GM12878 (cell line): ENCODE data around the gene SCRG1. TPM values are rescaled to one million over a fixed set of nuclear protein-coding genes. Genes with fewer than 3 reads are reported as not detected.

ENCODE experiments used
- ATAC-seq: fragments of 200-7000 bp; cut with Tn5 transposase; 3 replicates; pipeline ENCODE4 v1.9.1; 2020; ENCODE audit warnings: mild to moderate bottlenecking, moderate library complexity
- BruUV-seq: library from RNA; stranded (reverse); fragments of 400-500 nt; replicated peaks from 2 replicates; lab custom pipeline; 2021; lab: Mats Ljungman, UMichigan
- CTCF ChIA-PET: fragments of 300-600 bp; sonication (Branson Sonifier 250); formaldehyde crosslinking; extraction: SDS; loops from one replicate; lab custom pipeline; 2021; ENCODE audit warnings: inconsistent platforms; lab: Yijun Ruan, JAX
- POLR2A ChIA-PET: fragments of 350-600 bp; formaldehyde crosslinking; extraction: SDS; loops from one replicate; lab custom pipeline; 2021; ENCODE audit warnings: inconsistent platforms; lab: Charles Lee
- RAD21 ChIA-PET: fragments of 300-600 bp; sonication (Branson Sonifier 250); formaldehyde crosslinking; loops from one replicate; lab custom pipeline; 2023; ENCODE audit warnings: antibody characterized with exemption; ENCODE audit not compliant: unreplicated experiment; lab: Charles Lee
- SMC1A ChIA-PET: fragments of 300-600 bp; sonication (Branson Sonifier 250); formaldehyde crosslinking; loops from one replicate; lab custom pipeline; 2023; ENCODE audit not compliant: unreplicated experiment, uncharacterized antibody; lab: Charles Lee
- DNase-seq: peaks from one replicate; pipeline ENCODE4 v3.0.0-alpha.2; 2011; ENCODE audit warnings: low read depth, low spot score
- FAIRE-seq: peaks from 3 replicates; lab custom pipeline; 2011; peaks lifted over from hg19 to GRCh38; lab: Jason Lieb, UNC
- H2AFZ ChIP-seq: 2 replicates; pipeline ENCODE4 v1.6.0; 2011; ENCODE audit warnings: low read depth, low read length, control low read depth; ENCODE audit not compliant: control insufficient read depth
- H3K27ac ChIP-seq: 2 replicates; pipeline ENCODE4 v1.5.1; 2011; ENCODE audit warnings: control low read depth; ENCODE audit not compliant: control insufficient read depth, insufficient read depth
- H3K27me3 ChIP-seq, 2 experiments: replicated peaks in 1 of 2; 2 replicates each; pipeline versions ENCODE4 v1.6.0 to v1.6.1; 2011; ENCODE audit warnings: low read length in 1 of 2; ENCODE audit not compliant: control insufficient read depth in 2 of 2, insufficient read depth in 2 of 2
- H3K36me3 ChIP-seq, 2 experiments: 2 replicates each; pipeline ENCODE4 v1.5.1; 2011; ENCODE audit warnings: low read length in 1 of 2; ENCODE audit not compliant: control insufficient read depth in 2 of 2, insufficient read depth in 2 of 2
- H3K4me1 ChIP-seq: 2 replicates; pipeline ENCODE4 v1.6.1; 2011; ENCODE audit warnings: mild to moderate bottlenecking, low read length, moderate library complexity, mixed read lengths; ENCODE audit not compliant: control insufficient read depth, insufficient read depth
- H3K4me2 ChIP-seq: 2 replicates; pipeline ENCODE4 v1.6.0; 2011; ENCODE audit warnings: control low read depth; ENCODE audit not compliant: control insufficient read depth, insufficient read depth
- H3K4me3 ChIP-seq: fragments of 200-600 bp; sonication (generic); 2 replicates; pipeline ENCODE4 v1.5.1; 2016
- H3K79me2 ChIP-seq: 2 replicates; pipeline ENCODE4 v1.6.0; 2011; ENCODE audit warnings: low read length; ENCODE audit not compliant: control insufficient read depth, insufficient read depth
- H3K9ac ChIP-seq: 2 replicates; pipeline ENCODE4 v1.8.0; 2011; ENCODE audit warnings: low read length, control low read depth, mixed read lengths; ENCODE audit not compliant: control insufficient read depth, insufficient read depth
- H3K9me3 ChIP-seq: replicated peaks from 3 replicates; pipeline ENCODE4 v1.5.1; 2011; ENCODE audit warnings: mild to moderate bottlenecking, low read length; ENCODE audit not compliant: control insufficient read depth, insufficient read depth
- H4K20me1 ChIP-seq: 2 replicates; pipeline ENCODE4 v1.6.0; 2011; ENCODE audit not compliant: control insufficient read depth, insufficient read depth
- EZH2 ChIP-seq: IDR thresholded peaks from 2 replicates; pipeline ENCODE4 v1.6.1; 2012; ENCODE audit warnings: low read depth, mild to moderate bottlenecking, control low read depth, inconsistent platforms, low read length, borderline replicate concordance; ENCODE audit not compliant: control insufficient read depth
- HCFC1 ChIP-seq: fragments of 150-350 bp; IDR thresholded peaks from 2 replicates; pipeline ENCODE4 v1.6.1; 2014; ENCODE audit warnings: low read length
- IRF4 ChIP-seq: IDR thresholded peaks from 2 replicates; pipeline ENCODE4 v1.6.1; 2011; ENCODE audit warnings: low read depth, low read length
- MYC ChIP-seq: IDR thresholded peaks from 2 replicates; pipeline ENCODE4 v1.6.1; 2011; ENCODE audit warnings: mild to moderate bottlenecking, low read length, moderate library complexity, inconsistent platforms; ENCODE audit not compliant: insufficient read depth, insufficient replicate concordance, insufficient read length, severe bottlenecking
- SIN3A ChIP-seq: IDR thresholded peaks from 2 replicates; pipeline ENCODE4 v1.6.1; 2012; ENCODE audit warnings: low read depth, low read length, improper control_type of control experiment
- TARDBP ChIP-seq: IDR thresholded peaks from 2 replicates; pipeline ENCODE4 v1.6.1; 2016; ENCODE audit warnings: borderline replicate concordance
- WGBS: methylation state at CpG from one replicate; pipeline ENCODE4 v1.1.6; 2016; ENCODE audit warnings: low lambda C conversion rate; ENCODE audit not compliant: insufficient replicate concordance, insufficient coverage; ENCODE audit errors: missing lambda C conversion rate; 5-methylcytosine and 5-hydroxymethylcytosine counted together
- in situ Hi-C: fragments of 300-500 bp; cut with MboI; formaldehyde crosslinking; loops from 9 replicates; pipeline ENCODE4 v1.14.3; 2018; ENCODE audit warnings: mixed read lengths
- intact Hi-C: fragments of 100-400 bp; cut with micrococcal nuclease; formaldehyde crosslinking; loops from one replicate; pipeline ENCODE4 v1.14.2; 2022; ENCODE audit not compliant: unreplicated experiment
- polyA plus RNA-seq, 11 experiments: library from polyadenylated mRNA; depleted of rRNA in 4 of 11; unstranded in 6 of 11; stranded (reverse) in 5 of 11; fragments of >200 nt; fragmentation: Nextera tagmentation in 4 of 11; fragmentation: Illumina TruSeq in 1 of 11; extraction: Ambion mirVana in 4 of 11; extraction: Trizol in 1 of 11; gene quantifications; 1 replicate in 1 of 11; 2 replicates in 10 of 11; pipeline versions ENCODE4 v1.2.1 to v1.2.3, GENCODE V29; 2011 to 2016; ENCODE audit warnings: inconsistent platforms in 2 of 11, missing spikeins in 2 of 11, low read depth in 1 of 11
- total RNA-seq, 4 experiments: library from RNA; depleted of rRNA in 3 of 4; stranded (reverse); fragments of >200 nt in 3 of 4; fragmentation: Illumina TruSeq in 1 of 4; extraction: Trizol in 1 of 4; gene quantifications; 2 replicates each; pipeline versions ENCODE4 v1.2.1 to v1.2.3, GENCODE V29; 2013 to 2021
- TF ChIP-seq, protein P1 (sequence below): fragments of 450-650 bp; IDR thresholded peaks from 2 replicates; pipeline ENCODE4 v1.6.1; 2016; ENCODE audit warnings: mild to moderate bottlenecking, moderate library complexity, borderline replicate concordance

Gene SCRG1
- total and polyA plus RNA-seq, 10 of the 15 experiments (the other 5 are each of a cell fraction or from before 2014, with no cell fraction given): 0.02 to 0.58 (median 0.54) TPM; not detected in 7

DNA sequence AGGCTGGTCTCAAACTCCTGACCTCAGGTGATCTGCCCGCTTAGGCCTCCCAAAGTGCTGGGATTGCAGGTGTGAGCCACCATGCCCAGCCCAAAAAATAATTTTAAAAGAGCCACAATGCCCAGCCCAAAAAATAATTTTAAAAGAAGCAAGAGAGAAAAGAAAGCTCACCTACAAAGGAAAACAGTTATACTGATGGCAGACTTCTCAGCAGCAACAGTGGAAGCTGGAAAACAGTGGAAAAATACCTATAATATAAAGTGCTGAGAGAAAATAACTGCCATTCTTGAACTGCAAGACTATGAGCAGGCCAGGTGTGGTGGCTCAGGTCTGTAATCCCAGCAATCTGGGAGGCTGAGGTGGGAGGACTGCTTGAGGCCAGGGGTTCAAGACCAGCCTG lies 51.4 kb downstream of the SCRG1 start:
- H3K4me3 ChIP-seq: no peak overlapping the region
- DNase-seq: no peak
- intact Hi-C loops: no loop called here
- H3K79me2 ChIP-seq: no peaks in the 10 kb centered on the region
- ATAC-seq: no peak
- no peak for FAIRE-seq
- RAD21 ChIA-PET: interaction anchor here (1.1 to 1.4 kb wide), 3 partner anchors 11 to 73 kb away, joined by 3 to 4 read pairs (median 4); no protein-coding TSS in a partner anchor
- H3K4me2 ChIP-seq: no peak overlapping the region
- WGBS: 100% methylated on average over 1 of the region's 1 CpG
- H3K9me3 ChIP-seq: no peaks in the 10 kb centered on the region
- no peak overlapping the region for H3K9ac ChIP-seq
- CTCF ChIA-PET: interaction anchor here (1.7 to 2.8 kb wide), 3 partner anchors 13 to 46 kb away, joined by 5 to 8 read pairs (median 5); no protein-coding TSS in a partner anchor
- H4K20me1 ChIP-seq: no peaks in the 10 kb centered on the region
- in situ Hi-C loops: no loop called here
- POLR2A ChIA-PET: interaction anchor here (0.8 to 1.3 kb wide), 3 partner anchors 8 to 25 kb away, joined by 3 to 12 read pairs (median 3); no protein-coding TSS in a partner anchor
- H3K27ac ChIP-seq: no peak overlapping the region
- H3K27me3 ChIP-seq: no peaks in the 10 kb centered on the region
- no peaks in the 10 kb centered on the region for H3K36me3 ChIP-seq
- H2AFZ ChIP-seq: no peak overlapping the region
- no peaks in the 10 kb centered on the region for H3K4me1 ChIP-seq
- no peak for TF ChIP-seq MYC
- no peak for TF ChIP-seq SIN3A
- no peak for TF ChIP-seq EZH2
- TF ChIP-seq IRF4: no peak
- TF ChIP-seq, protein P1, sequence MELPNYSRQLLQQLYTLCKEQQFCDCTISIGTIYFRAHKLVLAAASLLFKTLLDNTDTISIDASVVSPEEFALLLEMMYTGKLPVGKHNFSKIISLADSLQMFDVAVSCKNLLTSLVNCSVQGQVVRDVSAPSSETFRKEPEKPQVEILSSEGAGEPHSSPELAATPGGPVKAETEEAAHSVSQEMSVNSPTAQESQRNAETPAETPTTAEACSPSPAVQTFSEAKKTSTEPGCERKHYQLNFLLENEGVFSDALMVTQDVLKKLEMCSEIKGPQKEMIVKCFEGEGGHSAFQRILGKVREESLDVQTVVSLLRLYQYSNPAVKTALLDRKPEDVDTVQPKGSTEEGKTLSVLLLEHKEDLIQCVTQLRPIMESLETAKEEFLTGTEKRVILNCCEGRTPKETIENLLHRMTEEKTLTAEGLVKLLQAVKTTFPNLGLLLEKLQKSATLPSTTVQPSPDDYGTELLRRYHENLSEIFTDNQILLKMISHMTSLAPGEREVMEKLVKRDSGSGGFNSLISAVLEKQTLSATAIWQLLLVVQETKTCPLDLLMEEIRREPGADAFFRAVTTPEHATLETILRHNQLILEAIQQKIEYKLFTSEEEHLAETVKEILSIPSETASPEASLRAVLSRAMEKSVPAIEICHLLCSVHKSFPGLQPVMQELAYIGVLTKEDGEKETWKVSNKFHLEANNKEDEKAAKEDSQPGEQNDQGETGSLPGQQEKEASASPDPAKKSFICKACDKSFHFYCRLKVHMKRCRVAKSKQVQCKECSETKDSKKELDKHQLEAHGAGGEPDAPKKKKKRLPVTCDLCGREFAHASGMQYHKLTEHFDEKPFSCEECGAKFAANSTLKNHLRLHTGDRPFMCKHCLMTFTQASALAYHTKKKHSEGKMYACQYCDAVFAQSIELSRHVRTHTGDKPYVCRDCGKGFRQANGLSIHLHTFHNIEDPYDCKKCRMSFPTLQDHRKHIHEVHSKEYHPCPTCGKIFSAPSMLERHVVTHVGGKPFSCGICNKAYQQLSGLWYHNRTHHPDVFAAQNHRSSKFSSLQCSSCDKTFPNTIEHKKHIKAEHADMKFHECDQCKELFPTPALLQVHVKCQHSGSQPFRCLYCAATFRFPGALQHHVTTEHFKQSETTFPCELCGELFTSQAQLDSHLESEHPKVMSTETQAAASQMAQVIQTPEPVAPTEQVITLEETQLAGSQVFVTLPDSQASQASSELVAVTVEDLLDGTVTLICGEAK: no peak
- no peak for TF ChIP-seq TARDBP
- TF ChIP-seq HCFC1: no peak
- SMC1A ChIA-PET: interaction anchor here (1.1 to 3.0 kb wide), 4 partner anchors 10 to 71 kb away, joined by 3 to 12 read pairs (median 5); partner anchors contain the start of gene HMGB2
- BruUV-seq: no TSS peak
